Measurements from ENCODE around the gene COX11.

COX11 gene

DNA sequence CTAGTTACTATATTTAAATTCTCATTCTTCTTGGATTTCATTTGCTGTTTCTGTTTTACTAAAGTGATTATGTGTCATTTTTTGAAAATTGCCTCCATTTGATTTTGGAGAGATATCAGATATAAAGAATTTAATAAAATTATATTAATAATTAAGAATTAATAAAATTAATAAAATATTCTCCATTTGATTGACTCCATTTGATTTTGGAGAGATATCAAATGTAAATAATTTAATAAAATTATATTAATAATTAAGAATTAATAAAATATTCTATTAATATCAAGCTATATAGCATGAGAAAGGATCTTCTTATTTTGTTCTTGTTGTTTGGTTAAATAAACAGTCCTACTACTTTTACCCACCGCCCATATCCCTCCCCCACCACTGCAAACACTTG is 23.1 kb upstream of the COX11 start:
- no peak for TF ChIP-seq CTCF (IDR thresholded peaks at IDR 0.05; ENCODE audit: borderline replicate concordance, insufficient read depth, low read depth, low read length)
- H3K4me3 ChIP-seq (ENCODE audit: low read depth, low read length) = no peak overlapping the region

DNA sequence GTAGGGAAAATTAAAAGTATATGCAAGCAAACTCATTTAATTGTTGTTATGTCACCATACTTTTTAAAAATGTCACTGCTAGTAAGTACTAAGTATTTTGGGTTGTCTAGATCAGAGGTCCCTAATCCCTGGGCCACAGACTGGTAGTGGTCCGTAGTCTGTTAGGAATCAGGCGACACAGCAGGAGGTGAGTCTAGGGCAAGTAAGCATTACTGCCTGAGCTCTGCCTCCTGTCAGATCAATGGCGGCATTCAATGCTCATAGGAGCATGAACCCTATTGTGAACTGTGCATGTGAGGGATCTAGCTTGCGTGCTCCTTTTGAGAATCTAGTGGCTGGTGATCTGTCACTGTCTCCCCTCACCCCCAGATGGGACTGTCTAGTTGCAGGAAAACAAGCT is 21.7 kb upstream of the COX11 start:
- no peak overlapping the region for H3K4me3 ChIP-seq (ENCODE audit: low read depth, low read length)
- no peak for TF ChIP-seq CTCF (IDR thresholded peaks at IDR 0.05; ENCODE audit: borderline replicate concordance, insufficient read depth, low read depth, low read length)

- TF ChIP-seq CTCF (IDR thresholded peaks at IDR 0.05; ENCODE audit: borderline replicate concordance, insufficient read depth, low read depth, low read length) = no peak
- H3K4me3 ChIP-seq (ENCODE audit: low read depth, low read length) = no peak overlapping the region
Observed at GRCh38 chr17:54985476-54985875, 17.0 kb upstream of the COX11 start.

DNA sequence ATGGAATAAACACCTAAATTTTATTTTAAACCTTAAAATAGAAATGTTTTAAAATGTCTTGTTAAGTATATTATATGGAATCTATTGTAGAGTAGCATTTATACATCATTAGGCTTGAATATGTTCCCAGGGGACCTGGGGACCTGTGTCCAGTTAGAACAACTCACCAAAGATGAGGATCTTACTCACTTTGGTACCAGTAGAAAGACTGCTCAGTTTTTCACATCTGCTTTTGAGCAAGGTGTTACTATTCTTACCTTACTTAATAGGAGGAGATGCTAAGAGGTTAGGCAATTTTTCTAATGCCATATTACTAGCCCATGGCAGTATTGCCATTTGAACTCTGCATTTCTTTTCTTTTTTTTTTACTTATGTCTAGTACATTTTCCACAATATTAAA is 14.8 kb upstream of the COX11 start:
- no peak for TF ChIP-seq CTCF (IDR thresholded peaks at IDR 0.05; ENCODE audit: borderline replicate concordance, insufficient read depth, low read depth, low read length)
- H3K4me3 ChIP-seq (ENCODE audit: low read depth, low read length) = no peak overlapping the region

- no peak overlapping the region for H3K4me3 ChIP-seq (ENCODE audit: low read depth, low read length)
- TF ChIP-seq CTCF (IDR thresholded peaks at IDR 0.05; ENCODE audit: borderline replicate concordance, insufficient read depth, low read depth, low read length) = no peak
Observed at GRCh38 chr17:54982399-54982798, 13.9 kb upstream of the COX11 start.

- no peak for TF ChIP-seq CTCF (IDR thresholded peaks at IDR 0.05; ENCODE audit: borderline replicate concordance, insufficient read depth, low read depth, low read length)
- no peak overlapping the region for H3K4me3 ChIP-seq (ENCODE audit: low read depth, low read length)
Observed at GRCh38 chr17:54980375-54980774, 11.9 kb upstream of the COX11 start.

DNA sequence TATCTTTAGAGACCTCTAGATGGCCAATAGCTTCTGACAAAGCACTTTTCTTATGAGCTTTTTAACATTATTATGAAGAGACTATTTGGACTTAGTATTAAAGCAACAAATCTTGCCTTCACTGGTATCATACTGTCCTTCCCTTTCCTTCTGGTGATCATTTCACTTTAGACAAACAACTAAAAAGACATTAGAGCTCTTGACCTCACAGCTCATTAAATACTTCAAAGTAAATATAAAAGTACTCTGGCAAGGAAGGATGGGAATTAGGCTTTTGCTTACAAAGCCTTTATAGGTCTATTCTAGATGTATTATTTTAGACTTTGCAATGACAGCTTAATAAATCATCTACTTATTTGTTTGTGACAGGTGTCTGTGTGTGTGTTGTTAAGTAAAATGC is 11.2 kb upstream of the COX11 start:
- no peak for TF ChIP-seq CTCF (IDR thresholded peaks at IDR 0.05; ENCODE audit: borderline replicate concordance, insufficient read depth, low read depth, low read length)
- H3K4me3 ChIP-seq (ENCODE audit: low read depth, low read length) = no peak overlapping the region

Measured in GM12875 (cell line).